ENCODE measurements around the gene APP.

Gene APP

GRCh38 chr21:25909341-25909740 is 261.2 kb downstream of the APP start:
- Histone ChIP-seq H3K36me3 (ENCODE audit: control insufficient read depth, low read length) (no peaks in the 10 kb centered on the region), H4K20me1 (ENCODE audit: control insufficient read depth, insufficient read depth, low read depth, low read length) (no peaks in the 10 kb centered on the region)

GRCh38 chr21:25908495-25908894 is 262.1 kb downstream of the APP start:
- Histone ChIP-seq H3K36me3 (ENCODE audit: control insufficient read depth, low read length) (no peaks in the 10 kb centered on the region), H3K4me2 (ENCODE audit: low read length) (no peak overlapping the region), H3K27ac (ENCODE audit: low read depth, low read length) (no peak overlapping the region), H3F3A (ENCODE audit: control insufficient read depth, insufficient read depth) (no peaks in the 10 kb centered on the region), H3K27me3 (ENCODE audit: control insufficient read depth, low read length) (no peaks in the 10 kb centered on the region), H3K79me2 (ENCODE audit: control insufficient read depth, low read length) (no peaks in the 10 kb centered on the region), H3K4me1 (ENCODE audit: control insufficient read depth, low read length) (peaks cover 3% of the 10 kb centered on the region; the same call in 1 of the 2 replicates), H3K9me3 (ENCODE audit: control insufficient read depth, insufficient read depth, low read length) (no peaks in the 10 kb centered on the region), H3K9me2 (replicated peaks; ENCODE audit: control insufficient read depth, low read length) (no peaks in the 10 kb centered on the region), H3K4me3 (ENCODE audit: low read length) (no peak overlapping the region), H4K20me1 (ENCODE audit: control insufficient read depth, insufficient read depth, low read depth, low read length) (no peaks in the 10 kb centered on the region)
- TF ChIP-seq EZH2phosphoT487 (IDR thresholded peaks at IDR 0.05; ENCODE audit: borderline replicate concordance, low read length): no peak
- TF ChIP-seq CTCF (IDR thresholded peaks at IDR 0.05; ENCODE audit: low read depth, low read length, poor library complexity, severe bottlenecking): no peak

More at GRCh38 chr21:25909341-25909740, 261.2 kb downstream of the APP start:
- H3F3A ChIP-seq (ENCODE audit: control insufficient read depth, insufficient read depth): no peaks in the 10 kb centered on the region
- no peaks in the 10 kb centered on the region for H3K9me3 ChIP-seq (ENCODE audit: control insufficient read depth, insufficient read depth, low read length)
- TF ChIP-seq EZH2phosphoT487 (IDR thresholded peaks at IDR 0.05; ENCODE audit: borderline replicate concordance, low read length) (no peak), CTCF (IDR thresholded peaks at IDR 0.05; ENCODE audit: low read depth, low read length, poor library complexity, severe bottlenecking) (no peak)
- no peaks in the 10 kb centered on the region for H3K27me3 ChIP-seq (ENCODE audit: control insufficient read depth, low read length)
- no peak overlapping the region for H3K4me3 ChIP-seq (ENCODE audit: low read length)
- no peak overlapping the region for H3K27ac ChIP-seq (ENCODE audit: low read depth, low read length)
- no peaks in the 10 kb centered on the region for H3K79me2 ChIP-seq (ENCODE audit: control insufficient read depth, low read length)
- no peaks in the 10 kb centered on the region for H3K4me1 ChIP-seq (ENCODE audit: control insufficient read depth, low read length)
- no peak overlapping the region for H3K4me2 ChIP-seq (ENCODE audit: low read length)
- H3K9me2 ChIP-seq (replicated peaks; ENCODE audit: control insufficient read depth, low read length): no peaks in the 10 kb centered on the region

- no peaks in the 10 kb centered on the region for H3K9me3 ChIP-seq (ENCODE audit: control insufficient read depth, insufficient read depth, low read length)
- no peak for TF ChIP-seq EZH2phosphoT487 (IDR thresholded peaks at IDR 0.05; ENCODE audit: borderline replicate concordance, low read length)
- no peaks in the 10 kb centered on the region for H4K20me1 ChIP-seq (ENCODE audit: control insufficient read depth, insufficient read depth, low read depth, low read length)
- no peak overlapping the region for H3K4me2 ChIP-seq (ENCODE audit: low read length)
- H3K79me2 ChIP-seq (ENCODE audit: control insufficient read depth, low read length): no peaks in the 10 kb centered on the region
- H3K9me2 ChIP-seq (replicated peaks; ENCODE audit: control insufficient read depth, low read length): no peaks in the 10 kb centered on the region
- H3K4me3 ChIP-seq (ENCODE audit: low read length): no peak overlapping the region
- H3K4me1 ChIP-seq (ENCODE audit: control insufficient read depth, low read length): peaks cover 3% of the 10 kb centered on the region; the same call in 1 of the 2 replicates
- no peaks in the 10 kb centered on the region for H3K36me3 ChIP-seq (ENCODE audit: control insufficient read depth, low read length)
- no peaks in the 10 kb centered on the region for H3F3A ChIP-seq (ENCODE audit: control insufficient read depth, insufficient read depth)
- no peak overlapping the region for H3K27ac ChIP-seq (ENCODE audit: low read depth, low read length)
- no peaks in the 10 kb centered on the region for H3K27me3 ChIP-seq (ENCODE audit: control insufficient read depth, low read length)
Measured at GRCh38 chr21:25907573-25908275, 262.8 kb downstream of the APP start.

GRCh38 chr21:25906587-25906986 is 264.0 kb downstream of the APP start:
- Histone ChIP-seq H4K20me1 (ENCODE audit: control insufficient read depth, insufficient read depth, low read depth, low read length) (no peaks in the 10 kb centered on the region), H3K27me3 (ENCODE audit: control insufficient read depth, low read length) (no peaks in the 10 kb centered on the region), H3K4me3 (ENCODE audit: low read length) (no peak overlapping the region), H3K4me2 (ENCODE audit: low read length) (no peak overlapping the region), H3K9me3 (ENCODE audit: control insufficient read depth, insufficient read depth, low read length) (no peaks in the 10 kb centered on the region), H3K4me1 (ENCODE audit: control insufficient read depth, low read length) (peaks cover 3% of the 10 kb centered on the region; the same call in 1 of the 2 replicates), H3F3A (ENCODE audit: control insufficient read depth, insufficient read depth) (no peaks in the 10 kb centered on the region), H3K9me2 (replicated peaks; ENCODE audit: control insufficient read depth, low read length) (no peaks in the 10 kb centered on the region), H3K36me3 (ENCODE audit: control insufficient read depth, low read length) (no peaks in the 10 kb centered on the region), H3K27ac (ENCODE audit: low read depth, low read length) (no peak overlapping the region), H3K79me2 (ENCODE audit: control insufficient read depth, low read length) (no peaks in the 10 kb centered on the region)
- no peak for TF ChIP-seq EZH2phosphoT487 (IDR thresholded peaks at IDR 0.05; ENCODE audit: borderline replicate concordance, low read length)
- no peak for TF ChIP-seq CTCF (IDR thresholded peaks at IDR 0.05; ENCODE audit: low read depth, low read length, poor library complexity, severe bottlenecking)

Data from DOHH2 (cell line).